BE2C (cell line): Measurements from ENCODE around the gene TSPYL1.

Experiments used
- DNase-seq: peaks from one replicate; pipeline ENCODE4 v3.0.0-alpha.2; 2020
- H3K27me3 ChIP-seq: fragments of 250-450 bp; sonication (Bioruptor Pico); 2 replicates; pipeline ENCODE4 v1.5.1; 2020; ENCODE audit warnings: mild to moderate bottlenecking
- H3K36me3 ChIP-seq: fragments of 250-450 bp; sonication (Bioruptor Pico); 2 replicates; pipeline ENCODE4 v1.5.1; 2020; ENCODE audit warnings: mild to moderate bottlenecking
- H3K4me1 ChIP-seq: fragments of 250-450 bp; sonication (Bioruptor Pico); 2 replicates; pipeline ENCODE4 v1.5.1; 2020
- H3K4me3 ChIP-seq: 2 replicates; pipeline ENCODE4 v1.5.1; 2011; ENCODE audit warnings: low read depth, low read length
- H3K9me3 ChIP-seq: fragments of 250-450 bp; sonication (Bioruptor Pico); 2 replicates; pipeline ENCODE4 v1.5.1; 2020
- CTCF ChIP-seq: IDR thresholded peaks from 2 replicates; pipeline ENCODE4 v1.5.1; 2012; ENCODE audit warnings: mild to moderate bottlenecking, low read depth, low read length

The TSPYL1 gene

GRCh38 chr6:116301104-116301503 lies 21.4 kb upstream of the TSPYL1 start:
- H3K36me3 ChIP-seq: no peaks in the 10 kb centered on the region
- H3K27me3 ChIP-seq: no peaks in the 10 kb centered on the region
- H3K4me3 ChIP-seq: no peak overlapping the region
- no peaks in the 10 kb centered on the region for H3K4me1 ChIP-seq
- no peak for TF ChIP-seq CTCF
- DNase-seq: no peak
- H3K9me3 ChIP-seq: no peaks in the 10 kb centered on the region

GRCh38 chr6:116300566-116300965 lies 20.8 kb upstream of the TSPYL1 start:
- H3K27me3 ChIP-seq: no peaks in the 10 kb centered on the region
- no peaks in the 10 kb centered on the region for H3K36me3 ChIP-seq
- no peaks in the 10 kb centered on the region for H3K9me3 ChIP-seq
- no peak for TF ChIP-seq CTCF
- DNase-seq: no peak
- no peak overlapping the region for H3K4me3 ChIP-seq
- no peaks in the 10 kb centered on the region for H3K4me1 ChIP-seq

- no peak for DNase-seq
- Histone ChIP-seq H3K4me1 (no peaks in the 10 kb centered on the region), H3K9me3 (no peaks in the 10 kb centered on the region), H3K4me3 (no peak overlapping the region), H3K27me3 (no peaks in the 10 kb centered on the region), H3K36me3 (no peaks in the 10 kb centered on the region)
- TF ChIP-seq CTCF: no peak
These were observed 19.2 kb upstream of the TSPYL1 start for GRCh38 chr6:116298973-116299372.

- Histone ChIP-seq H3K4me1 (no peaks in the 10 kb centered on the region), H3K27me3 (no peaks in the 10 kb centered on the region), H3K9me3 (no peaks in the 10 kb centered on the region), H3K36me3 (no peaks in the 10 kb centered on the region), H3K4me3 (no peak overlapping the region)
- DNase-seq: no peak
- no peak for TF ChIP-seq CTCF
These were observed 18.5 kb upstream of the TSPYL1 start for GRCh38 chr6:116298273-116298672.

- no peak for TF ChIP-seq CTCF
- no peak overlapping the region for H3K4me3 ChIP-seq
- no peaks in the 10 kb centered on the region for H3K4me1 ChIP-seq
- H3K9me3 ChIP-seq: no peaks in the 10 kb centered on the region
- H3K27me3 ChIP-seq: no peaks in the 10 kb centered on the region
- no peaks in the 10 kb centered on the region for H3K36me3 ChIP-seq
- DNase-seq: no peak
These were observed 12.8 kb upstream of the TSPYL1 start for GRCh38 chr6:116292553-116292952.

- DNase-seq: no peak
- Histone ChIP-seq H3K36me3 (no peaks in the 10 kb centered on the region), H3K27me3 (no peaks in the 10 kb centered on the region), H3K4me3 (no peak overlapping the region), H3K4me1 (no peaks in the 10 kb centered on the region), H3K9me3 (no peaks in the 10 kb centered on the region)
- no peak for TF ChIP-seq CTCF
These were observed 12.1 kb upstream of the TSPYL1 start for GRCh38 chr6:116291701-116292396.
